HG03135 (cell line): ENCODE results near the gene ATF1.

Experiments
- ATAC-seq: cut with Tn5 transposase; IDR thresholded peaks from one replicate; pipeline ENCODE4 v1.9.1; 2021; ENCODE audit warnings: mild to moderate bottlenecking, moderate library complexity; ENCODE audit not compliant: unreplicated experiment

The ATF1 gene

DNA sequence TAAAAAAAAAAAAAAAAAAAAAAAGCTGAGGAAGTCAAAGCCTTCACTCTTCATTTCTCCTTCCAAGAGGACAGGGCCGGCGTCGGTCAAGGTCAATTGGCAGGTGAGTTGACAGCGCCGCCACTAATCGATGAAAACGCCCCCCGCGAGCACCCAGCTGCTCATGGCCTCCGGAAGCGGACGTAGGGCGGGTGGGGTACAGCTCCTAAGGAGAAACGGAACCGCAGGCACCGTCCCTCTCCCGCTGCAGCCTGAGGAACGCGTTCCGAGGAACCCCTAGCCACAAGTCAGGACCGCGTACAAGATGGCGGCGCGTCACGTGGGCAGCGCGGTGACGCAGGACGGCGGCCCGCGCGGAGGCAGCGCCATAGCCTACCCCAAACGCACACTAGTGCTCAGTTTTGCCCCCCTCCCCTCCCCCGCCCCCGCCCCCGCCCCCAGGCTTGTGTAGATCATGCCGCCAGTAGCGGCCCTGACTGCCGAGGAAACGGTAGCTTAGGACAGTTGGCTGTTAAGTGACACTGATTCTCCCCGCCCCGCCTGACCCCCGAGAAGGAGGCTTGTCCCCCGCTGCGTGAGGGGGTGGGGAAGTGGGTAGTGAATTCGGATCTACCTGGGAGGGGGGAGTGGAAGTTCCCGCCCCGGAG, at the start of gene ATF1:
ATF1 (plus strand) TSS at position 463 of the 647 bp plus-strand sequence. CDS start 16,045 bp downstream, outside the sequence.
- ATAC-seq: peak; percentile 68

GRCh38 chr12:50715174-50715573, 48.7 kb upstream of the ATF1 start:
- no peak for ATAC-seq

GRCh38 chr12:50718760-50719159, 45.1 kb upstream of the ATF1 start:
- no peak for ATAC-seq

- no peak for ATAC-seq
Measured at GRCh38 chr12:50720085-50720484, 43.8 kb upstream of the ATF1 start.

- no peak for ATAC-seq
Measured at GRCh38 chr12:50720501-50720900, 43.4 kb upstream of the ATF1 start.

DNA sequence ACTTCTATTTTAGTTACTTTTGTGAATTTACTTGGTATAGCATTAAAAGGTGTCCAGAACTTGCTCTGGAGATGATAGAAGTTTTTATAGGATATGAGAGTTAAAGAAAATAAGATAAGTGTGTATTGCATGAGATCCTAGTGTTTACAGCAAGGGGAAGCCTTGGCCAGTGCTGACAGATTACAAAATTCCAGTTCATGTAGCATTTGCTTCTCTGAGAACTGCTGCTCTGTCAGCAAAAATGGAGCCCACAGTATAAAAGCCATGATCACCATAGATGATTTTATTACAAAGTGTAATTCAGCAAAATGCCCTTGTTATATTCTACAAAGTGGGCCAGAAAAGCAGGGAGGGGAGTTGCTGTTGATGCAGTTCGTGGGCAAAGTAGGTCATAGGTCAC, 40.0 kb upstream of the ATF1 start:
- no peak for ATAC-seq

- ATAC-seq: no peak
Measured at GRCh38 chr12:50725011-50725942, 38.6 kb upstream of the ATF1 start.

DNA sequence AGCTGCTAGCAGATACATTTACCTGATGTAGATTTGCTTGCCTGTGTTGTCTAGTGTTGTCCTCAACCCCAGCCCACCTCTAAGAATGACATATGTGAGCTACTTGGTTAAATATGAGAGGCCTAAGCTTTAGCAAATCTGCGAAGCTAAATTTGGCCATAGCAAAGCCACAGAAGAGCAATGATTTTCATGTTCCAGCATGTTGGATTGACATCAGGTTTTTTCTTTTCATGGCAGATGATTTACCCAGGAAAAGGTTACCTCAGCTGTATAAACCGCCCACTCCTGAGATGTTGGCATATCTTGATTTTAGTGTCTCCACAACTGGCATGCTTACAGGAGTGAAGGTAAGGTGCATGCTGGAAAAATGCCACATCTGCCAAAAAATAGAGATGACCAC, 36.4 kb upstream of the ATF1 start:
- no peak for ATAC-seq

DNA sequence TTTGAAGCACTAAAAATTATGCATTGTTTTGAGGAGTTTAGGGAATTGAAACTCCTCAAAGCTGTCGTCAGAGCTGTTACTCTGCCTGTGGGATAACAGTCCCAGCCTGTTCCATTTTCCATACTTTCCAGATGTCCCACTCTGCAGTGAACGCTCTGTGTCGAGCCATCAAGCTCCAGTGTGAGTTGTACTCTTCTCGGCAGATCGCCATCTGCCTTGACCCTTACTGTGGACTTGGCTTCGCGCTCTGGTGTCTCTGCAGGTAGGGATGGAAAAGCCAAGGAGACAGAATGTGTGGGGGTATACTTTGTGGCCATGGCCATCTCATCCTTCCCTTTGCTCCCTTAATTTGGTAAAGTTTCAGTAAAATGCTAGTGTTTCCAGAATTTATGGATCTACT, 35.5 kb upstream of the ATF1 start:
- ATAC-seq: no peak

DNA sequence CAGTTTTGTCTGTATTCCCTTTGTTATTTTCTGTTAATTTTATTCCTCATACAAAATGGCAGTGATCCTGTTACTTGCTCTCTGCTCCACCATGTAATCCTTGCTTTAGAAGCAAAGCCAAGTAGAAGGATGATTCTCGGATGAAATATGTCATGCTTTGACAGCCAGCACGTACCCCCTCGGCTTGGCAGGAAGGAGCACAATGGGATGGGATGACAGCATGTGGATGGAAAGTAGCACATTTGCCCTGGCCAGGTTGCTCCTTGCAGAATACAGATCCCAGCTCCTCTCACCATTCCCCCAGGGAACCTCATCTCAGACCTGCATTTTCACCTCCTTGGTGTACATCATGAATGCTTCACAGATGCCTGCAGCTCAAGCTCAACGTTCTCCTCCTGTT, 35.1 kb upstream of the ATF1 start:
- no peak for ATAC-seq

- ATAC-seq: no peak
Measured at GRCh38 chr12:50732591-50732990, 31.3 kb upstream of the ATF1 start.

DNA sequence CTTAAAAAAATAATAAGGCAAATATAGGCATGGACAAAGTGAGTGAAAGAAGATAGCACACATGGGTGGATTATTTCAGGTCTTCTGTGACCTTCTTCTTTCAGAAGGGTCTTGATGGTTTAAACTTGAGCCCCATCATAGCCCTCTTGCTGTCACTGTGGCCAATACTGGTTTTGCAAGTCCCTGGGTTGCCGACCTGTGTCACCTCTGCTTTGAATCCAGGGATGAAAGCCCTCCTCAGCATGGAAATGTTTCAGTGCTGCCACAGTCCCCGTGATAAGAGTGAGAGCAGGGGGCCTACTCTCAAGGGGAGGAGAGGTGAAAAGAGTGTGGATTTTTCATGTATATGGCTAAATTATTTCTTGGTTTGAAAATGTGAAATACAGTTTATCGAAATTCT, 30.2 kb upstream of the ATF1 start:
- ATAC-seq: no peak

DNA sequence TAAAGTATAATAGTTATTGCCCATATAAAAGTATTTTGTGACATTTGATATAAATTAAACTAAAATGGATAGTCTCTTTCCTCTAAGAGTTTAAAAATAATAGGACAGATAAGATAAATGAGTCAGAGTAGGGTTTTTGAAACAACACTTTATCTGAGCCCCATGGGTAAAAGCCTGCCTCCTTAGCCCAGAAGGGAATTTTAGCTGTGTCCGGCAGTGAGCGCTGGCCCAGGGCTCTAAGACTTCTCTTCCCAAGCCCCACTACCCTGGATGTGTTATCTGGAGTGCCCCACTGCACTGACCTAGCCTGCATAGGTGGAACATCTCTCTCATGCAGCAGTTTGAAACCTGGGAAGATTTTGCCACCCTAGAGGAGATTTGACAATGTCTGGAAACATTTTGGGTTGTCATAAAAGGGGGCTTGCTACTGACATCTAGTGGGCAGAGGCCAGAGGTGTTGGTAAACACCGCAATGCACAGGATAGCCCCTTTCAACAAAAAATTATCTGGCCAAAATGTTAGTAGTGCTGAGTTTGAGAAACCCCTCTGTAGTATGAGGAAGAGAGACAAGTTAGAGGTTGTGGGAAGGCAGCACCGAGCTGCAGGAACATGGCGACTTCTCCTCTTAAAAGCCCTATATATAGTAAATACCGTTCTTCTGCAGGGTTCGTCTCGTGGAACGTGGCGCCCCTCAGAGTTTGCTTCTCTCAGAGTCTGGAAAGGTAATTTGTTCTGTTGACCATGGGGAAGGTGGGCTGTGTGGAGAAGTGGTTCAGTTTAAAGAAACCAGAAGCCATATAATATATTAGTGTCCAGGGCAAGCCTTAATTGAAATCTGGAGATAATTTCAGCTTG, 29.3 kb upstream of the ATF1 start:
- no peak for ATAC-seq

GRCh38 chr12:50739611-50740010, 24.3 kb upstream of the ATF1 start:
- ATAC-seq: no peak

- no peak for ATAC-seq
Measured at GRCh38 chr12:50740307-50740706, 23.6 kb upstream of the ATF1 start.

DNA sequence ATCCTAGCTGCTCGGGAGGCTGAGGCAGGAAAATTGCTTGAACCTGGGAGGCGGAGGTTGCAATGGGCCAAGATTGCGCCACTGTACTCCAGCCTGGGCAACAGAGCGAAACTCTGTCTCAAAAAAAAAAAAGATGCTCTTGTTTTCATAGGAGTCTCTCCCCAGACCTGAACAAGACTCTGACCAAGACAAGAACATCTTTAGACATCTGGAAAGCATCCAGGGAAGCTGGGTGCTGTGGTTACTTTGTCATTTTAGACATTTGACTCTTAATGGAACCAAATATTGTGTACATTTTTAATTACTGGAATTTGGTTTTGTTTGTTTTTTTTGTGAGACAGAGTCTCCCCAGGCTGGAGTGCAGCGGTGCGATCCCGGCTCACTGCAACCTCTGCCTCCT, 21.1 kb upstream of the ATF1 start:
- ATAC-seq: no peak

DNA sequence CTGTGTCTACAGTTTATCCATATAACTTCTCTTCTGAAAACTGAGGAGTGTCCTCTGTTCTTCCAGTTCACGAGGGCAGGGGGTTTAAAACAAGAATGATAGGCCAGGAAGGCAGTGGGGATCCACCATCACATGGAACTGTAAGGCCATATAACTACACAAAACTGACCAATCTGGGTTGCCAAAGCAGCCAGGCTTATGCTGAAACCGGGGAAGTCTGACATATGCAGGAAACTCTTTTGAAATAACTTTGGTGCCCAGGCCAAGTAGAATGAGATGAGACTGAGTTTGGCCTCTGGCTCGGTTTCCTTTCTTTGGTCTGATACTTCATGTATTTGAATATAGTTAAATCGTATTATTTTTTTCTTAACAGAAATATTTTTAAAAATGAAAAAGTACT, 18.0 kb upstream of the ATF1 start:
- no peak for ATAC-seq

- ATAC-seq: no peak
Measured at GRCh38 chr12:50746431-50746830, 17.5 kb upstream of the ATF1 start.

GRCh38 chr12:50747817-50748216, 16.1 kb upstream of the ATF1 start:
- ATAC-seq: no peak

DNA sequence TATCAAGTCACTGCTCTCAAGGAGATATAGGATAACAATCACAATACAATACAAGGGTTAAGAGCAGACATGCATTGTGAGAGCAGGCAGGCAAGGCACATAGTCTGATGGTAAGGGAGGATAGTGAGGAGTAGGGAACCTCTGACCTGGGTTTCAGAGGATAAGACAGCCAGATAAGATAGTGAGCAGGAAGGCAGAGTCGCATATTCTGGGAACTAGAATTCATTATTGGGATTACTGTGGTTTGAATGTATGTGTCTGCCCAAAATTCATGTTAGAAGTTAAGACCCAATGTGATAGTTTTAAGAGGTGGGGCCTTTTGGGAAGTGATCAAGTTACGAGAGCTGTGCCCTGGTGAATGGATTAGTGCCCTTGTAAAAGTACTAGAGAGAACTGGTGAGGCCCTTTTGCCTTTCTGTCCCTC, 14.4 kb upstream of the ATF1 start:
- no peak for ATAC-seq

GRCh38 chr12:50750366-50750765, 13.5 kb upstream of the ATF1 start:
- ATAC-seq: no peak
